GM23248 (cell line): ENCODE data around the gene CORO2B. TPM values are rescaled to one million over a fixed set of nuclear protein-coding genes. Genes with fewer than 3 reads are reported as not detected.

Experiments
- DNase-seq: peaks from one replicate; pipeline ENCODE4 v3.0.0-alpha.2; 2015
- H2AFZ ChIP-seq: fragments of 200-600 bp; sonication (generic); 2 replicates; pipeline ENCODE4 v1.6.1; 2016; ENCODE audit warnings: antibody characterized with exemption
- H3F3A ChIP-seq: fragments of 200-600 bp; sonication (generic); 2 replicates; pipeline ENCODE4 v1.6.1; 2016; ENCODE audit warnings: mild to moderate bottlenecking, antibody characterized with exemption, mixed run types; ENCODE audit not compliant: insufficient read depth
- H3K27ac ChIP-seq: fragments of 200-600 bp; sonication (generic); 2 replicates; pipeline ENCODE4 v1.5.1; 2016; ENCODE audit warnings: mild to moderate bottlenecking
- H3K27me3 ChIP-seq: fragments of 200-600 bp; sonication (generic); replicated peaks from 2 replicates; pipeline ENCODE4 v1.6.1; 2016; ENCODE audit warnings: mild to moderate bottlenecking; ENCODE audit not compliant: insufficient read depth
- H3K36me3 ChIP-seq: fragments of 200-600 bp; sonication (generic); 2 replicates; pipeline ENCODE4 v1.6.1; 2016; ENCODE audit warnings: low read depth, mild to moderate bottlenecking
- H3K4me1 ChIP-seq: fragments of 200-600 bp; sonication (generic); 2 replicates; pipeline ENCODE4 v1.6.1; 2016; ENCODE audit warnings: mild to moderate bottlenecking; ENCODE audit not compliant: insufficient read depth
- H3K4me2 ChIP-seq: fragments of 200-600 bp; sonication (generic); one replicate; pipeline ENCODE4 v1.6.1; 2016; ENCODE audit warnings: mild to moderate bottlenecking; ENCODE audit not compliant: unreplicated experiment
- H3K4me3 ChIP-seq: fragments of 200-600 bp; sonication (generic); 2 replicates; pipeline ENCODE4 v1.5.1; 2016; ENCODE audit warnings: mild to moderate bottlenecking
- H3K79me2 ChIP-seq: fragments of 200-600 bp; sonication (generic); 2 replicates; pipeline ENCODE4 v1.6.1; 2016; ENCODE audit warnings: mild to moderate bottlenecking; ENCODE audit not compliant: insufficient read depth
- H3K9ac ChIP-seq: fragments of 200-600 bp; sonication (generic); 2 replicates; pipeline ENCODE4 v1.6.1; 2016; ENCODE audit warnings: mild to moderate bottlenecking
- H3K9me2 ChIP-seq: fragments of 200-600 bp; sonication (generic); 2 replicates; pipeline ENCODE4 v1.6.1; 2016; ENCODE audit warnings: mixed run types, mild to moderate bottlenecking, moderate library complexity; ENCODE audit not compliant: insufficient read depth
- H3K9me3 ChIP-seq: fragments of 200-600 bp; sonication (generic); one replicate; pipeline ENCODE4 v1.6.1; 2017; ENCODE audit warnings: low read depth
- H4K20me1 ChIP-seq: fragments of 200-600 bp; sonication (generic); 2 replicates; pipeline ENCODE4 v1.6.0; 2016; ENCODE audit not compliant: insufficient read depth
- EZH2 ChIP-seq: fragments of 200-600 bp; sonication (generic); IDR thresholded peaks from 2 replicates; pipeline ENCODE4 v1.6.1; 2018; ENCODE audit warnings: antibody characterized with exemption, mild to moderate bottlenecking; ENCODE audit not compliant: insufficient read depth, poor library complexity, severe bottlenecking
- EZH2phosphoT487 ChIP-seq: fragments of 200-600 bp; sonication (generic); IDR thresholded peaks from 2 replicates; pipeline ENCODE4 v1.6.1; 2018; ENCODE audit warnings: antibody characterized with exemption, moderate library complexity, mild to moderate bottlenecking, low read depth; ENCODE audit not compliant: insufficient read depth
- WGBS, 2 experiments: methylation state at CpG; one replicate each; pipeline ENCODE4 v1.1.6; 2015 to 2017; ENCODE audit warnings: low lambda C conversion rate in 2 of 2, low coverage in 1 of 2; ENCODE audit errors: missing lambda C conversion rate in 2 of 2; 5-methylcytosine and 5-hydroxymethylcytosine counted together
- in situ Hi-C: fragments of 300-500 bp; cut with MboI; formaldehyde crosslinking; loops from 2 replicates; pipeline ENCODE4 v1.15.0; 2020
- polyA plus RNA-seq: library from polyadenylated mRNA; unstranded; fragments of >200 nt; fragmentation: Nextera tagmentation; extraction: Ambion mirVana; gene quantifications from 2 replicates; pipeline ENCODE4 v1.2.1, GENCODE V29; 2016
- total RNA-seq: library from RNA; depleted of rRNA; stranded (reverse); fragments of >200 nt; shearing (Covaris generic); gene quantifications from 2 replicates; pipeline ENCODE4 v1.2.3, GENCODE V29; 2014

CORO2B gene
- total and polyA plus RNA-seq, 2 experiments from 2014 or later: 2.7 to 7.7 TPM

GRCh38 chr15:68768321-68768720, 189.5 kb downstream of the CORO2B start:
- H3K4me2 ChIP-seq: no peak overlapping the region
- H4K20me1 ChIP-seq: no peaks in the 10 kb centered on the region
- WGBS, 2 experiments: 1 to 7% methylated on average over 1 to 2 of the region's 2 CpGs
- H3K4me3 ChIP-seq: no peak overlapping the region
- in situ Hi-C loops: no loop called here
- no peak overlapping the region for H3K27ac ChIP-seq
- peak; percentile 42 for DNase-seq
- H3K9me2 ChIP-seq: no peaks in the 10 kb centered on the region
- no peaks in the 10 kb centered on the region for H3K9me3 ChIP-seq
- H2AFZ ChIP-seq: no peak overlapping the region
- H3K36me3 ChIP-seq: no peaks in the 10 kb centered on the region
- no peaks in the 10 kb centered on the region for H3F3A ChIP-seq
- no peak overlapping the region for H3K9ac ChIP-seq
- no peaks in the 10 kb centered on the region for H3K79me2 ChIP-seq
- TF ChIP-seq EZH2phosphoT487 (no peak), EZH2 (no peak)
- H3K27me3 ChIP-seq: no peaks in the 10 kb centered on the region
- H3K4me1 ChIP-seq: no peaks in the 10 kb centered on the region

- Histone ChIP-seq H3K79me2 (no peaks in the 10 kb centered on the region), H3K4me2 (no peak overlapping the region), H3K9me3 (no peaks in the 10 kb centered on the region), H3K9me2 (no peaks in the 10 kb centered on the region), H3K4me1 (no peaks in the 10 kb centered on the region), H4K20me1 (no peaks in the 10 kb centered on the region), H3K9ac (no peak overlapping the region), H3K36me3 (no peaks in the 10 kb centered on the region), H3F3A (no peaks in the 10 kb centered on the region), H3K27me3 (no peaks in the 10 kb centered on the region), H3K27ac (no peak overlapping the region), H2AFZ (no peak overlapping the region), H3K4me3 (no peak overlapping the region)
- TF ChIP-seq EZH2 (no peak), EZH2phosphoT487 (no peak)
- 30 to 44% methylated on average over 2 of the region's 2 CpGs for WGBS, 2 experiments
- DNase-seq: no peak
- in situ Hi-C loops: no loop called here
These were observed 190.9 kb downstream of the CORO2B start for GRCh38 chr15:68769702-68770101.

GRCh38 chr15:68770216-68770615, 191.4 kb downstream of the CORO2B start:
- Histone ChIP-seq H3K36me3 (no peaks in the 10 kb centered on the region), H2AFZ (no peak overlapping the region), H3K27me3 (no peaks in the 10 kb centered on the region), H4K20me1 (no peaks in the 10 kb centered on the region), H3K4me1 (no peaks in the 10 kb centered on the region), H3K4me2 (no peak overlapping the region), H3K27ac (no peak overlapping the region), H3F3A (no peaks in the 10 kb centered on the region), H3K79me2 (no peaks in the 10 kb centered on the region), H3K9me2 (no peaks in the 10 kb centered on the region), H3K4me3 (no peak overlapping the region), H3K9ac (no peak overlapping the region), H3K9me3 (no peaks in the 10 kb centered on the region)
- DNase-seq: no peak
- in situ Hi-C loops: no loop called here
- TF ChIP-seq EZH2phosphoT487 (no peak), EZH2 (no peak)

DNA sequence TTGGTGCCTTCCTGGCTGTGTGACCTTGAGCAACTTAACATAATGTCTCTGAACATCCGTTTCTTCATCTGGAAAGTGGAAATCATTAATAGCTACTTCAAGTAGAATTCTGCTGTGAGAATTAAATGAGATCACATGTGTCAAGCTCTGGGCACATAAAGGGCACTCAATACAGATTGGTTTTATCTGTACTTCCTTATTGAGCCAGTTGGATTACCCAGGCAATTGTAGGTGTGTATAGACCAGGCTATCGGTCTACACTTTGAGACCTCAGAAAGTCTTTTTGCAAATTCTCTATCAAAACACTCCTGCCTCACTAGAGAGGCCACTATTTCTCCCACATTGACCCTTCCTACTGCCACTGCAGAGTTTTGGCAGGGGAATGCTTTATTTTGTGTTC, 194.2 kb downstream of the CORO2B start:
- no peaks in the 10 kb centered on the region for H3K79me2 ChIP-seq
- no peaks in the 10 kb centered on the region for H3K9me2 ChIP-seq
- H3K27ac ChIP-seq: no peak overlapping the region
- 72 to 81% methylated on average over 2 of the region's 2 CpGs for WGBS, 2 experiments
- H3K27me3 ChIP-seq: no peaks in the 10 kb centered on the region
- no peak overlapping the region for H2AFZ ChIP-seq
- no peak overlapping the region for H3K9ac ChIP-seq
- no peak overlapping the region for H3K4me3 ChIP-seq
- no peak for TF ChIP-seq EZH2phosphoT487
- no peak for TF ChIP-seq EZH2
- H3K36me3 ChIP-seq: no peaks in the 10 kb centered on the region
- H3K9me3 ChIP-seq: no peaks in the 10 kb centered on the region
- no peak overlapping the region for H3K4me2 ChIP-seq
- H3F3A ChIP-seq: no peaks in the 10 kb centered on the region
- in situ Hi-C loops: no loop called here
- no peaks in the 10 kb centered on the region for H4K20me1 ChIP-seq
- no peak for DNase-seq
- no peaks in the 10 kb centered on the region for H3K4me1 ChIP-seq

- TF ChIP-seq EZH2phosphoT487: no peak
- no peak for TF ChIP-seq EZH2
- H3K4me2 ChIP-seq: no peak overlapping the region
- no peak for DNase-seq
- no peaks in the 10 kb centered on the region for H3K4me1 ChIP-seq
- H2AFZ ChIP-seq: no peak overlapping the region
- H3K9me3 ChIP-seq: no peaks in the 10 kb centered on the region
- no peaks in the 10 kb centered on the region for H4K20me1 ChIP-seq
- H3K27me3 ChIP-seq: no peaks in the 10 kb centered on the region
- no peaks in the 10 kb centered on the region for H3K9me2 ChIP-seq
- no peak overlapping the region for H3K27ac ChIP-seq
- no peak overlapping the region for H3K4me3 ChIP-seq
- in situ Hi-C loops: no loop called here
- H3K9ac ChIP-seq: no peak overlapping the region
- no peaks in the 10 kb centered on the region for H3F3A ChIP-seq
- H3K79me2 ChIP-seq: no peaks in the 10 kb centered on the region
- H3K36me3 ChIP-seq: peaks cover 2% of the 10 kb centered on the region
- 96 to 99% methylated on average over 4 of the region's 4 CpGs for WGBS, 2 experiments
These were observed 195.3 kb downstream of the CORO2B start for GRCh38 chr15:68774120-68774519.
